ENCODE measurements around the gene FILIP1L. TPM values are rescaled to one million over a fixed set of nuclear protein-coding genes. Genes with fewer than 3 reads are reported as not detected.

FILIP1L gene
- total RNA-seq, 1 donor, result 0.42 TPM

DNA sequence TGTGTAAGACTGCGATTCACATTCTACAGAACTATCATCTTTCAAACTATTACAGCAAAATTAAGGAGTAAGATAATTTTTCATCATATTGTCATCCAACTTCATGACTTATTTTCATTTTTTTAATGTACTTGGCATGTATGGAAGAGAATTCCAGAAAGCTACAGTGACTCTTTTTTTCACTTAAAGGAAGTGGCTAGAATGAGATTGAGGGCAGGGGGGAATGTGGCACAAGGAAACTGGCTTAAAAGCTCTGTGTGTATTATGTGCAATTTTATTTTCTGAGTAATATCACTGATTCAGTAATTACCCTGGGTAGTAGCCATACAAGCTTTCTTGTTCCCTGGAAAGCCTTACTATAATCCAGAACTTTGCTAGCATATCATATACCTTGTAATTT lies 94.6 kb downstream of the FILIP1L start:
- H3K4me1 ChIP-seq (ENCODE audit: insufficient read depth, low read length), result no peaks in the 10 kb centered on the region
- H3K9me3 ChIP-seq (ENCODE audit: low read depth, low read length), result no peaks in the 10 kb centered on the region
- no peak overlapping the region for H3K4me3 ChIP-seq (ENCODE audit: low read length)
- no peaks in the 10 kb centered on the region for H3K27me3 ChIP-seq (ENCODE audit: insufficient read depth, low read length)

DNA sequence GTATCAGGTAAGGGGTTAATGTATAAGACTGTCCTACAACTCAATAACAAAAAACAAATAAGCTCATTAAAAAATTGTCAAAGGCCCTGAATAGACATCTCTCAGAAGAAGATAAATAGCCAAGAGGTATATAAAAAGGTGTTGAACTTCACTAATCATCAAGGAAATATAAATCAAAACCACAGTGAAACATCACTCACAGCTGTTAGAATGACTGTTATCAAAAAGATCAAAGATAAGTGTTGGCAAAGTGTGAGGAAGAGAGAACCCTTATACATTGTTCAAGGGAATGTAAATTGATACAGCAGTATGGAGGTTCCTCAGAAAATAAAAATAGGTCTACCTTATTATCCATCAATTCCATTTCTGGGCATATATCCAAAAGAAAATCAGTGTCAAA lies 95.5 kb downstream of the FILIP1L start:
- Histone ChIP-seq H3K27me3 (ENCODE audit: insufficient read depth, low read length) (no peaks in the 10 kb centered on the region), H3K4me1 (ENCODE audit: insufficient read depth, low read length) (no peaks in the 10 kb centered on the region), H3K9me3 (ENCODE audit: low read depth, low read length) (no peaks in the 10 kb centered on the region), H3K4me3 (ENCODE audit: low read length) (no peak overlapping the region)

DNA sequence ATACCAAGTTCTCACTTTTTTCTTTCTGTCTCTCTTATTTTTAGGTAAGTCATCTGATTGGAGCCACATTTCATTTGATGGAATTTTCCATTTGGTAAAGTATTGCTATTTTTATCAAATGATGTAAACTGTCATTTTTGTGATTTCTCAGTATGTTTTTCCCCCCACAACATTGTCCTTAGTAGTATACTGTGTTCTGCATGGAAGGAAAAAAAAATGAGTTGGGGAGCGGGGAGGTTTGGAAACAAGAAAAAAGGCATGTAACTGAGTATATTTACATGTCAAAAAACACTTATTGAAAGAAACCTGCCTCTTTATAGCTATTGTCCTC lies 104.2 kb downstream of the FILIP1L start:
- Histone ChIP-seq H3K27me3 (ENCODE audit: insufficient read depth, low read length) (no peaks in the 10 kb centered on the region), H3K4me1 (ENCODE audit: insufficient read depth, low read length) (no peaks in the 10 kb centered on the region), H3K4me3 (ENCODE audit: low read length) (no peak overlapping the region), H3K9me3 (ENCODE audit: low read depth, low read length) (no peaks in the 10 kb centered on the region)

DNA sequence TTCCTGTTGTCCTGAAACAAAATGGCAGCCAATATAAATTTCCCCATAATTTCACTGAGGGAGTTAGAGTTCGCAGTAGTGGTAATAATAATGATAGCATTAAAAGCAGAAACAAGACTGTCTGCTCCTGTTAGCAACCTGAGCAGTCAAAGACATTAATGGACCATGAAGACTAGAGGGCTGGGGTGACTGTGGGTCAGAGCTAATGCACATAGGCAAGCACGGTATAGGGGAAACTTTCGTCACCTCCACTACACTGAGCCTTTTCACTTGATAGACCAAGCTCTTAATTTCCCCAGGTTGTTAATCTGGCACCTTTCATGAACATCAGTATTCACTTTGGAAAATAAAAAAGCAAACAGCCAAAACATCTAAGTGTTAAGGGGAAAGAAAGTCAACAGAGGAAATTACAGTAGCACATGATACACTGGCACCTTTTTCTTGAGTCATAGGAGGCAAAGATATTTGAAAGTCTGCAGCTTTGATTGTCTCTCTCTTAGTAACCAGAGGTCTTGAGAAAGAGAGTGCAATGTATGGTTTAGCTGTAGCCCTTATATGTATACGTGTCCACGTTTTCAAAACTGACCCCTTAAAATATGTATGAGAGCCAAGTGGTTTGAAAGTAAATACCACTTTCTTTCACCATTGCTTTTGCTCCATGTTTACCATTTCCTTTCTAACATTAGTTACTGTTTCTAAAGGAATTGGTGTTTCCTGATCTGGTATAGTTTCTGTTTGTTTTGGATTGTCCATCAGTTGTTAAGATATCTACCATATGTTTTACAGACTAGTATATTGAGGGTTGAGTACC lies 104.8 kb downstream of the FILIP1L start:
- H3K4me1 ChIP-seq (ENCODE audit: insufficient read depth, low read length), result no peaks in the 10 kb centered on the region
- H3K4me3 ChIP-seq (ENCODE audit: low read length), result no peak overlapping the region
- no peaks in the 10 kb centered on the region for H3K27me3 ChIP-seq (ENCODE audit: insufficient read depth, low read length)
- no peaks in the 10 kb centered on the region for H3K9me3 ChIP-seq (ENCODE audit: low read depth, low read length)

DNA sequence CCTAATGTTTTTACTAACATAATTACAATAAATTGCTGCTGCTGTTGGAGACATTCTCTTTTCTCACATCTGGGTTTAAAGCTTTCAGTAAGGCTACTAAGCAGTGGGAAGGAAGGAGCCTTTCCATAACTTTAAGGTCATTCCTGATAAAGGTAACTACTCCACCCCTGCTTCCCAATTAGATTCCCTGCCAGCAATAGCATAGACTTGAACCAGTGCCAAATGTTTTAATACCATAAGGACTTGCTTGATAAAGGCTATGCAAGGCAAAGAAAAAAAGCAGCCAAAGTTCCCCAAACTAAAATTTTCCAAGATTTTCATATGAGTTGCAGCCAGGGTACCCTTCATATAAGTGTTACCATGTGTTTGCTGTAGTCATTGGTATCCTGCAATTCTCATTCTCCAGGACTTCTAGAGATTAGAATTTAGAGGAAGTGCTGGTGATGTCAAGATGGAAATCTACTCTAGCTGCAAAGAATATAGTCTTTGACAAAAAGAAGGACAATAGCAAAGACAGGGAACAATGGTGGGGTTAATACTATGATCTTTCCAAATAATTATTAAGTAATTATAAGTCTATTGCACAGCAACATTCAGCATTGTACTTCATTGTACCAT lies 106.1 kb downstream of the FILIP1L start:
- H3K4me1 ChIP-seq (ENCODE audit: insufficient read depth, low read length), result no peaks in the 10 kb centered on the region
- no peak overlapping the region for H3K4me3 ChIP-seq (ENCODE audit: low read length)
- no peaks in the 10 kb centered on the region for H3K27me3 ChIP-seq (ENCODE audit: insufficient read depth, low read length)
- H3K9me3 ChIP-seq (ENCODE audit: low read depth, low read length), result no peaks in the 10 kb centered on the region

DNA sequence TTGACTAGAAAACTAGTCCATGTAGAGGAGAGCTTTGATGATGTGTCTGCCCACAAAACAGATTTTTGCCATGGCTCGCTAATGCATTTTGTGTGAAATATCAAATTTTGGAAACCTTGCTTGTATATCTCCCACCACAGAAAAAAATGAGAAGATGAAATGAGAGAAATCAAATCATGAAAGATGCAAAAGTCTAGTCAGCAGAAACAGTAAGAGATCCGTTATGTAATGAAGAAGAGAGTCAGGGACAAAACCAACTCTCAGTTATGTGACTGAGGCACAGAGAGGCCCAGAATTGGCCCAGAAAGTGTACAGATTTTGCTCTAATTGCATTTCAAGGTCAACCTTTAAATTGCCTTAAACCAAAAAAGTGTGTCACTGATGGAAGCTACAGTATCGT lies 107.0 kb downstream of the FILIP1L start:
- H3K27me3 ChIP-seq (ENCODE audit: insufficient read depth, low read length), result no peaks in the 10 kb centered on the region
- H3K4me3 ChIP-seq (ENCODE audit: low read length), result no peak overlapping the region
- H3K4me1 ChIP-seq (ENCODE audit: insufficient read depth, low read length), result no peaks in the 10 kb centered on the region
- H3K9me3 ChIP-seq (ENCODE audit: low read depth, low read length), result no peaks in the 10 kb centered on the region

DNA sequence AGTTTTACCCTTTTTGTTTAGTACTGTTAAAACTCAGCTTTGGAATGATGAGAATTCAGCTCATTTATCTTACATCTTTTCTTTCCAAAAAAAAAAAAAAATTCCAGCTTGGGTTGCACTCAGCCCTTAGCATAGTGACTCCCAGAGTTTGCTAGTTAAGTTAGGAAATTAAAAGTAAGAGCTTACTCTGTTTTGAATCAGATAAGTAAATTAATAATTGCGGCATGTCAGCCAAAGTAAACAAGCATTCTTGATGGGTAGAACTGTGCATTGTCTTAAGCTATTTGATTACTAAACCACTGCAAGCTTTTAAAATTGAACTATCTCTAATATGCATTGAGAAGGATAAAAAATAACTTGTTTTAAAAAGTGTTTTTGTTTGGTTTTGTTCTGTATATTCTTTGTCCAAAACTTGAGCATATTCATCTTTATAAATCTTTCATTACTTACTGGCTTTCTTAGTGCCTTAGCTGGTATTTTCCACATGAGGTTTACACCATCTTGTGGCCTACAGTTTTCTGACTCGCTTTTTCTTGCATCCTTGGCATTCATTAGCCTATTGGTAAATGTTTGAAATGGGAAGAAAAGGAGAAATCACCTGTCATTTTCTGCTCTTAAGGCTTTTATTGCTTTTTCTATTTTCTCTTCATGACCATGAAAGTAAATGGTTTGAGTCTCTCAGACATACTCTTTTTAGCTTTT lies 107.6 kb downstream of the FILIP1L start:
- Histone ChIP-seq H3K4me1 (ENCODE audit: insufficient read depth, low read length) (no peaks in the 10 kb centered on the region), H3K4me3 (ENCODE audit: low read length) (no peak overlapping the region), H3K27me3 (ENCODE audit: insufficient read depth, low read length) (no peaks in the 10 kb centered on the region), H3K9me3 (ENCODE audit: low read depth, low read length) (no peaks in the 10 kb centered on the region)

DNA sequence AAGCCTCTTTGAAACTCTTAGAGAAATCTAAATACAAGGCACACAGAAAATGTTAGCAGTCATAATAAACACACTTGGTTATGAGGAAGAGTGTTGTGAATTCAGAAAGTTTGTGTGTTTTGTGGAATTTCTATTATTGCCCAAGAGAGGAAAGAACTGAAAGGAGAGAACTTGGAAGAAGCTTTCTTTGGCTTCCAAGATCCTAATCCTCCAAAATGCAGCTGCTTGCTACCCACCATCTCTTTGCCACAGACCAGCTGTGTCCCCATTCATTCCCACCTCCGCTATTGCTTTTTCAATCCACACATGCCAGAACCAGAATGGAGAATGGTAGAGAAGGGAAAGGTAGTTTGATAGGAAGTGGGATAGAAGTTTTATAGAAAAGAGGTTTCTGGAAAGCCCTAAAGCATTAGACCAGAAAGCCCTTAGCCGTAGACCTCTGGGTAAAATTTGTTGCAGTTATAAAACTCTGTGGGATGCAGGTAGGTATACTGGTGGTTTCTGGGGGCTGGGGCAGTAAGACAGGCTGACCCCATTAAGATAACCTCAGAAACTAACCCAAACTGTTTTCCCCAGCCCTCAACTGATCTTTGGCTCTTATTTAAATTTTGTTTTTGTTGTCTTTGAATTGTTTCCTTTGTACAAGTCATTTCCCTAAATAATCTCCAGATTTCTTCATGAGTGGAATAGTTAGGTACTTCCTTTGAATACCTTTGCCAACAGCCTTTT lies 108.5 kb downstream of the FILIP1L start:
- Histone ChIP-seq H3K4me3 (ENCODE audit: low read length) (no peak overlapping the region), H3K4me1 (ENCODE audit: insufficient read depth, low read length) (no peaks in the 10 kb centered on the region), H3K27me3 (ENCODE audit: insufficient read depth, low read length) (no peaks in the 10 kb centered on the region), H3K9me3 (ENCODE audit: low read depth, low read length) (no peaks in the 10 kb centered on the region)

DNA sequence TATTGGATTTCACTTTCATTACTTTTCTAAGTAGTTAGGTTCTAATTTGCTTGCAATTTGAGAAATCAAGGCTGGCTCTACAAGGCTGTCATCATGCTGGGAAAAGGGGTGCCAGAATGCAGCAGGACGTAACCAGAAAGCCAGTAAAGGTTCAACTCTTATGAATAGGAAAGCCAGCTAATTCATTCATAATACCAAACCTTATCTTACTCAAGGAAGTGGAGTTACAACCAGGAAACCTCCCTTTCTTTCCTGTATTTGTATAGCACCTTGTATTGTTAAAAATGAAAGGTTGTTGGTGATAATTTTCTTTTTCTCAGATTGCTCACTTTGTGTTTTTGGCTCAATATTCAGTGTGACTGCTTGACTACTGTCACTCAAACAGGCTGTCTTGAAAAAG lies 109.4 kb downstream of the FILIP1L start:
- H3K9me3 ChIP-seq (ENCODE audit: low read depth, low read length), result no peaks in the 10 kb centered on the region
- no peak overlapping the region for H3K4me3 ChIP-seq (ENCODE audit: low read length)
- no peaks in the 10 kb centered on the region for H3K4me1 ChIP-seq (ENCODE audit: insufficient read depth, low read length)
- H3K27me3 ChIP-seq (ENCODE audit: insufficient read depth, low read length), result no peaks in the 10 kb centered on the region

DNA sequence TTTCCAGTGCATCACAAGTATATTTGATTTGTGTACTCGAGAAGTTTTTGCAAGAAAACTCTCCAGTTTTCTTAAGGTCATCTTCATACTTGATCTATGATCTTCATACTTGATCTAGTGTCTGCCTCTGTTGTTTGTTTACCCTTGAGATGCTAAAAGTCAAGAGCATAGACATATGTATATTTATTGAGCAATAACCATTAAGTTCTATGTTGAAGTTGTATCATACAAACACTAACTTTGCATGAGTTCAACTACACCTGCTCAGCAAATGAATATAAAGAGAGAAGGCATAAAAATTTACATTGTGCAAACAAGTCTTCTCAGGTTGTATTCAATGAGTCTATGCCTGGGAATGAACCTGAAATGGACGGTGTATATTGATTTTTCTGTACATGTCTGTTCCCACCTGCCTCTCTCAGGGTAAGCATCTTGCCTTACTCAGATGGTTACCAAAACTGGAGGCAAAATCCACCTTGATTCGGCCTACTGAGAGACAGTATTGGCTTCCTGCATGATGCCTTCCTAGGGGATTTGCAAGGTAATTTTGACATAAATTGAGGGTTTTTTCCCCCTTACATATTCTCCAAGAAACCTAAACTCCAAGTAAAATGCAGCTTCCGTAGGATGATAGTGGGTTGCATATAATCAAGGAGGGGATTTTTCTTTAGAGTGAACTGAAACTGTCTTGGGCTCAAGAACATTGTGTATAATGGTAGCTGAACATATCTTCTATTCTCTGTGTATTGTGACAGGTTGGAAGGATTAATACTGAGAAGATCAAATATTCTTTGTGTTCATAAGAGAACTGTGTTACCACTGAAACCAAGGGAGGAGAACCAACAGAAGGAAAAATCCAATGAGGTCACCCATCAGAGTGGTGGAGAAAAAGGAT lies 110.4 kb downstream of the FILIP1L start:
- Histone ChIP-seq H3K27me3 (ENCODE audit: insufficient read depth, low read length) (no peaks in the 10 kb centered on the region), H3K9me3 (ENCODE audit: low read depth, low read length) (no peaks in the 10 kb centered on the region), H3K4me1 (ENCODE audit: insufficient read depth, low read length) (no peaks in the 10 kb centered on the region), H3K4me3 (ENCODE audit: low read length) (no peak overlapping the region)

DNA sequence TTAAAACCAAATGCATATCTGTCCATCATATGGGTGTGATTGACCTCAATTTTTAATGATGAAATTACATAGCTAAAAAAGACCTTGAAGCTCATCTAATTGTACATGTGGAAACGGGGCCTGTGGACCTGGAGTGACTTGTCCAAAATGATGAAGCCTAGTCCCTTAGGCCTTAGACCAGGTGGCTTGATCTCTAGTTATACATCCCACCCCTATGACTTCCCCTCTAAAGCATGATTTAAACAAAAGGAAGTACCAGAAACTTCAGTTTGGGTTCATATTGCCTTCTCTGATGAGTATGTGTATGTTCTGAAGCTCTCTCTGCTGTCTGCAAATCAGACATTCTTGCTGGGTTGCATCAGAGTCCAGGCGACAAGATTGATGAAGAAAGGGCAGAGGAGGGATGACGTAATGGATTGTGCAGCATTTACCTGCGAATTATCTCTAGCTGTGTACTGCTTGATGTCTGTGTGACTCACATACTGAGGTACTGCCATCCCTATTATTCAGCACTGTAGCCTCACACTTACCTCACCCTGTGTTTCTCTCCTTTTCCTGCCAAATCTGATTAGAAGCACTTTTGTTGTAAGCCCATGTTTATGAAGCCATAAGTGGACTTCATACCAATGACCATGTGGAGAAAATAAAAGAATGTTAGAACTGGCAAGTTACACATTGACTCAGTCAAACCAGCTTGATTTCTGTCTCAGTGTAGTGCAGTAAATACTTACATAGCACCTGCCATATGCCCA lies 111.5 kb downstream of the FILIP1L start:
- Histone ChIP-seq H3K27me3 (ENCODE audit: insufficient read depth, low read length) (no peaks in the 10 kb centered on the region), H3K4me1 (ENCODE audit: insufficient read depth, low read length) (no peaks in the 10 kb centered on the region), H3K4me3 (ENCODE audit: low read length) (no peak overlapping the region), H3K9me3 (ENCODE audit: low read depth, low read length) (no peaks in the 10 kb centered on the region)

DNA sequence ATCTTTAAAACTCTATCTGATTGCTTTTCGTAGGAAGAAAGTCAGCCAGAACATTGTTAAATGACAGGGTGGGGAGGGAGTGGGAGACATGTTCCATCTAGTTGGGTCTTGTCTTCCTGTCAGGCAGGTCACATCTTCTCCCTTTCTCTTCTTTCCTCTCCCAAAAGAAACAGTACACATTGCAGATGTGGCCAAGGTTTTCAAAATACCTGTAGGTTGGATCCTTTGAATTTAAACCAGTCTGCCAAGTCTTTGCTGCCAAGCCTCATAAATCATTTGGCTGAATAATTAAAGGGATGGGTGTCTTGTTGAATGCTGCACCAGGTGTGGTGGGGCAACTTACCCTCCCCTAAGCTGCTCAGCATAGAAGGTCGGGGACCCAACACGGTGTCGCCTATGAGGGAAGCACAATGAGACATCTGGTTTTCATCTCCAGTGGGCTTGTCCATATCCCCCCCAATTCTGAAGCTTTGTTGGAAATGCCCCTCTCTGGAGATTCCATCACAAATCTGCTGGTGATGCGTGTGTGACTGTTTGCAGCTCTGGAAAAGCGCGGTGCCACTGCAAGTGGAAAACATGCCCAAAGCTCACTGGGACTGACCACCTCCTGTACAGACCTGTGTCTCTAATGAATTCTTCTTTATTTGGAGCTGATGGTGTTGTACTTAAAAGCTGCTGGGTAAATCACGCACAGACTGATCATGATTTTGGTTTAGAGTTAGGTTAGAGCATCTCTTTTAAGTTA lies 112.6 kb downstream of the FILIP1L start:
- H3K9me3 ChIP-seq (ENCODE audit: low read depth, low read length), result no peaks in the 10 kb centered on the region
- H3K27me3 ChIP-seq (ENCODE audit: insufficient read depth, low read length), result no peaks in the 10 kb centered on the region
- no peak overlapping the region for H3K4me3 ChIP-seq (ENCODE audit: low read length)
- H3K4me1 ChIP-seq (ENCODE audit: insufficient read depth, low read length), result no peaks in the 10 kb centered on the region

DNA sequence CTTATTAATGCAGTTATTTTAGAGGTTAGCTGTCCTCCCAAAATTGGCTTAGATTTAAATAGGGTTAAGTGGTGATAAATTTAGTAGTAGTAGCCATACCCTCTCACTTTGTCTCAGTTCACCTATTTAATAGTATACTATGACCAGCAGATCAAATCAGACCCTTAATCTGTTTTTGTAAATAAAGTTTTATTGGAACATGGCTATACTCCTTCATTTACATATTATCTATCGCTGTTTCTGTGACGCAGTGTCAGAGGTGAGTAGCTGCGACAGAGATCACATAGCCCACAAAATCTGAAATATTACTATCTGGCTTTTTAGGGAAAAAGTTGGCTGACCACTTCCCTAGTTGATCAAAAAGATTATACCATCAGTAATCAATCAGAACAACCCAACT lies 113.2 kb downstream of the FILIP1L start:
- Histone ChIP-seq H3K27me3 (ENCODE audit: insufficient read depth, low read length) (no peaks in the 10 kb centered on the region), H3K4me1 (ENCODE audit: insufficient read depth, low read length) (no peaks in the 10 kb centered on the region), H3K9me3 (ENCODE audit: low read depth, low read length) (no peaks in the 10 kb centered on the region), H3K4me3 (ENCODE audit: low read length) (no peak overlapping the region)
